Lung (tissue), 12 donors: ENCODE data around the gene HOXD13. TPM values are rescaled to one million over a fixed set of nuclear protein-coding genes. Genes with fewer than 3 reads are reported as not detected.

Source experiments
- ATAC-seq: fragments of 200-7000 bp; cut with Tn5 transposase; one replicate; pipeline ENCODE4 v1.9.1; 2020; ENCODE audit warnings: moderate number of reproducible peaks; ENCODE audit not compliant: insufficient read depth, low FRiP score
- DNase-seq, 3 donors: peaks; one replicate each; pipeline ENCODE4 v3.0.0-alpha.2; 2013 to 2017
- H3K27ac ChIP-seq, 2 donors: one replicate each; pipeline ENCODE4 v1.5.1; 2013; ENCODE audit warnings: mild to moderate bottlenecking in 2 of 2, moderate library complexity in 2 of 2, control low read depth in 1 of 2, inconsistent platforms in 1 of 2, low read depth in 1 of 2, low read length in 1 of 2
- H3K27me3 ChIP-seq, 3 donors: one replicate each; pipeline ENCODE4 v1.5.1; 2013; ENCODE audit warnings: low read length in 2 of 3; ENCODE audit not compliant: control insufficient read depth in 3 of 3, insufficient read depth in 3 of 3
- H3K36me3 ChIP-seq, 4 donors: one replicate each; pipeline ENCODE4 v1.5.1; 2013; ENCODE audit warnings: low read length in 4 of 4, mild to moderate bottlenecking in 1 of 4, moderate library complexity in 1 of 4; ENCODE audit not compliant: control insufficient read depth in 4 of 4, insufficient read depth in 4 of 4
- H3K4me1 ChIP-seq, 5 donors: one replicate each; pipeline ENCODE4 v1.5.1; 2013; ENCODE audit warnings: low read length in 5 of 5, mild to moderate bottlenecking in 2 of 5, moderate library complexity in 1 of 5; ENCODE audit not compliant: control insufficient read depth in 5 of 5, insufficient read depth in 5 of 5
- H3K4me3 ChIP-seq: one replicate; pipeline ENCODE4 v1.5.1; 2013; ENCODE audit warnings: mild to moderate bottlenecking, control low read depth, moderate library complexity
- H3K9ac ChIP-seq, 2 donors: one replicate each; pipeline ENCODE4 v1.5.1; 2013; ENCODE audit warnings: low read length in 2 of 2, control low read depth in 1 of 2; ENCODE audit not compliant: insufficient read depth in 1 of 2
- H3K9me3 ChIP-seq, 4 donors: one replicate each; pipeline ENCODE4 v1.5.1; 2013; ENCODE audit warnings: low read length in 3 of 4, mild to moderate bottlenecking in 1 of 4, moderate library complexity in 1 of 4; ENCODE audit not compliant: control insufficient read depth in 4 of 4, insufficient read depth in 3 of 4
- WGBS, 2 donors: extraction: QIAGEN DNeasy Blood & Tissue Kit; methylation state at CpG; one replicate each; pipeline ENCODE4 v1.1.7; 2013; 5-methylcytosine and 5-hydroxymethylcytosine counted together
- polyA plus RNA-seq, 2 donors: library from polyadenylated mRNA; stranded (reverse); fragments of 200-250 nt; gene quantifications; one replicate each; pipeline ENCODE4 v1.2.1, GENCODE V29; 2013
- total RNA-seq, 2 donors: library from RNA; depleted of rRNA in 1 of 2; stranded (reverse); fragments of >200 nt in 1 of 2; gene quantifications; one replicate each; pipeline ENCODE4 v1.2.1, GENCODE V29; 2014 to 2021
- TF ChIP-seq, protein P1 (sequence below): IDR thresholded peaks from 2 replicates; pipeline ENCODE4 v1.5.1; 2012; ENCODE audit warnings: mild to moderate bottlenecking; ENCODE audit errors: control extremely low read depth, extremely low read depth
- donor health status: control.
- donor health status: control.
- donor health status: Bipolar disorder and iron deficiency.
- donor health status: healthy.
- donor health status: DM: yes; HTN: yes; CAD: no.

Gene HOXD13
- total and polyA plus RNA-seq, 4 donors = not detected

GRCh38 chr2:176079831-176080539 is 12.5 kb upstream of the HOXD13 start:
- TF ChIP-seq, protein P1, sequence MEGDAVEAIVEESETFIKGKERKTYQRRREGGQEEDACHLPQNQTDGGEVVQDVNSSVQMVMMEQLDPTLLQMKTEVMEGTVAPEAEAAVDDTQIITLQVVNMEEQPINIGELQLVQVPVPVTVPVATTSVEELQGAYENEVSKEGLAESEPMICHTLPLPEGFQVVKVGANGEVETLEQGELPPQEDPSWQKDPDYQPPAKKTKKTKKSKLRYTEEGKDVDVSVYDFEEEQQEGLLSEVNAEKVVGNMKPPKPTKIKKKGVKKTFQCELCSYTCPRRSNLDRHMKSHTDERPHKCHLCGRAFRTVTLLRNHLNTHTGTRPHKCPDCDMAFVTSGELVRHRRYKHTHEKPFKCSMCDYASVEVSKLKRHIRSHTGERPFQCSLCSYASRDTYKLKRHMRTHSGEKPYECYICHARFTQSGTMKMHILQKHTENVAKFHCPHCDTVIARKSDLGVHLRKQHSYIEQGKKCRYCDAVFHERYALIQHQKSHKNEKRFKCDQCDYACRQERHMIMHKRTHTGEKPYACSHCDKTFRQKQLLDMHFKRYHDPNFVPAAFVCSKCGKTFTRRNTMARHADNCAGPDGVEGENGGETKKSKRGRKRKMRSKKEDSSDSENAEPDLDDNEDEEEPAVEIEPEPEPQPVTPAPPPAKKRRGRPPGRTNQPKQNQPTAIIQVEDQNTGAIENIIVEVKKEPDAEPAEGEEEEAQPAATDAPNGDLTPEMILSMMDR = no peak
- peaks cover 0 to 14% (median 7%) of the 10 kb centered on the region in 5 donors for H3K4me1 ChIP-seq
- WGBS, 2 donors = 0 to 3% methylated on average over 35 to 86 of the region's 86 CpGs
- H3K36me3 ChIP-seq = no peaks in the 10 kb centered on the region
- ATAC-seq = no peak
- DNase-seq = peak; percentile 67 to 80 (median 74)
- H3K9ac ChIP-seq = no peak overlapping the region
- H3K4me3 ChIP-seq = no peak overlapping the region
- H3K9me3 ChIP-seq = peaks cover 0 to 22% (median 0%) of the 10 kb centered on the region in 4 donors
- no peak overlapping the region for H3K27ac ChIP-seq
- peaks cover 14 to 94% (median 92%) of the 10 kb centered on the region in 3 donors for H3K27me3 ChIP-seq

DNA sequence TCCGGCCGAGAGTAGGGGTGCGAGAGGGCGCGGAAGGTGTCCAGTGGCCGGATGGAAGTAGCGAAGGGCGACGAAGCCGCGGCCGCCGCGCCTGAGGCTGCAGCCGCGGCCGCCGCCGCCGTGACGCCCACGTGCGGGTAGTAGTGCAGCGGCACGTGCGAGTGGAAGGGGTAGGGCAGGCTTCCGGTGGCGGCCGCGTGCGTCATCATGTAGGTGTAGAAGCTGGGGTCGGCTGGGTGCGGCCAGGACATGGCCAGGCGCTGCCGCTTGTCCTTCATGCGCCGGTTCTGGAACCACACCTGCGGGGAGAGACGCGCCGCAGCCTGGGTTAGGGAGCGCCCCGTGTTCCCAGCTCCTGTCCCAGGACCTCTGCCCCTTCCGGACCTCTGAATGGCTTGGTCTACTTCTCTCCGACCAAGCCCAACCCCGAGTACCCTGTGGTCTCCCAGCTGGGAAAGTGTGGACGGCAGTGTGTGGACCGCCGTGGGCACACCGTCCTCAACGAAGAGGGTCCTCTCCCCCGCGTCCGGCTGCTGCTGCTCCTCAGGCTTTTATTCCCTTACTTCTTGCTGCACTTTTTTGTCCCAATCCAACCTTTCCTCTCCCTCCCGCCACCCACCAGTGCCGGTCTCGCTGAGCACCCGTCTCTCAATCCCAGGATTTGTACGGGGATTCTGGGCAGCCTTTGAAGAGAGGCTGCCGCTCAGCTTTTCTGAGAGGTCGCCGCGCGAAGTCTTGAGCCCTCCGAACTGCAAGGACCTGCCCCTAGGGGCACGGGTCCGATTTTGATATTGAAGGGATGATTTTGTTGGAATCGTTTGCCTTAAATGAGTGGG is 11.8 kb upstream of the HOXD13 start:
- Histone ChIP-seq H3K27ac (no peak overlapping the region), H3K4me3 (no peak overlapping the region), H3K4me1 (peaks cover 0 to 22% (median 7%) of the 10 kb centered on the region in 5 donors), H3K36me3 (no peaks in the 10 kb centered on the region), H3K27me3 (peaks cover 13 to 94% (median 92%) of the 10 kb centered on the region in 3 donors), H3K9ac (no peak overlapping the region), H3K9me3 (peaks cover 0 to 22% (median 0%) of the 10 kb centered on the region in 4 donors)
- TF ChIP-seq, protein P1 = no peak
- DNase-seq (peak in 1 of 3 donors; percentile 51), ATAC-seq (no peak)
- 4 to 9% methylated on average over 58 to 68 of the region's 68 CpGs for whole genome bisulfite sequencing, 2 donors

- no peaks in the 10 kb centered on the region for H3K36me3 ChIP-seq
- peaks cover 12 to 94% (median 92%) of the 10 kb centered on the region in 3 donors for H3K27me3 ChIP-seq
- ATAC-seq (no peak), DNase-seq (peak in 1 of 3 donors; percentile 65)
- TF ChIP-seq, protein P1 = no peak
- no peak overlapping the region for H3K9ac ChIP-seq
- no peak overlapping the region for H3K4me3 ChIP-seq
- 6 to 11% methylated on average over 17 of the region's 17 CpGs for WGBS, 2 donors
- peaks cover 0 to 26% (median 7%) of the 10 kb centered on the region in 5 donors for H3K4me1 ChIP-seq
- H3K9me3 ChIP-seq = peaks cover 0 to 22% (median 0%) of the 10 kb centered on the region in 4 donors
- H3K27ac ChIP-seq = no peak overlapping the region
Observed at GRCh38 chr2:176081376-176081836, 11.1 kb upstream of the HOXD13 start.
